ENCODE measurements around the gene DMAC2. TPM values are rescaled to one million over a fixed set of nuclear protein-coding genes. Genes with fewer than 3 reads are reported as not detected.

The DMAC2 gene
- polyA plus RNA-seq, 2 donors = 22.6 to 38.9 TPM

DNA sequence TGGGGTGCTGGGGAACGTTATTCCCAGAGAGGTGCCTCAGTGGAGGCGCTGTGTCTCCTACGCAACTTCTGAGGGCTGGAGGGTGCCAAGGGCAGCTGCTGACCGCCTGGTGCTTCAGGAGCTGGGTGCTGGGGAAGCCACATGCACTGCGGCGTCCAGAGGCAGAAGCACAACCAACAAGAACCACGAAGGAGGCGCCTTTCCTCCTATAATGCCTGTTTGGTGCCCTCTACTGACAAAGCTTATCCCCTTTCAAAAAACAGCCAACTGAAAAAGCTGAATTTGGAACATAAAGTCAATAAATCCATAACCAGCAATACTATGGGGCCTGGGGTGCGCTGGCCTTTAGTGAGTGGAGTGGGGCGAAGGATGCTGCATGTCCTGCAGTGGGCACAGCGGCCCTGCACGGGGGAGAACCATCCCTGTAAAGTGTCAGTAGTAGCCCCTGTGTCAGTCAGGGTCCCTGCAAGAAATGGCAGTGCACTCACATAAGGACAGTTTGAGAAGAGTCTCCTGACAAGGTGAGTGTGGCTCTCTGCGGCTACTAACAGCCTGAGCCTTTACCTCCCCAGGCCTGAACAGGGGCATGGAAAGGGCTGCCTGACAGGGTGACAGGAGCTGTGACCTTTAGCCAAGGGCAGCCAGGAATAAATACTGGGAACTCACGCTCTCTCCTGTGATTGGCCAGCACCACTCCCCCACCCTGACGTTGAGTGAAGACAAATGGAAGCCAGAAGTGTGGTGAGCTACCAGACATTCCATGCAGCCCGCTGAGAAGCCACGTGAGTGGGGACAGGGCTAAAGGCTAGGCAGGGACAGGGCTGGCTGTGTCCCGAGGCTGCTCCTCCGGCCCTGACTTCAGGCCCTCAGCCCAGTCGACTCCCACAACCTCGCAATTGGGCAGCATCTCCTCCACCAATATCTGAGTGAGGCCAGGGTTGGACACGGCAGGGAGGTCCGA is 8.0 kb downstream of the DMAC2 start:
- Histone ChIP-seq H3K4me1 (ENCODE audit: control insufficient read depth in 2 of 2, insufficient read depth in 2 of 2, low read length in 1 of 2) (peaks cover 2 to 4% of the 10 kb centered on the region in 2 donors), H3K9me3 (ENCODE audit: control insufficient read depth in 2 of 2, insufficient read depth in 1 of 2, low read depth in 1 of 2, low read length in 1 of 2) (no peaks in the 10 kb centered on the region), H3K36me3 (ENCODE audit: control insufficient read depth in 2 of 2, insufficient read depth in 2 of 2, low read length in 1 of 2) (peaks cover 8 to 23% of the 10 kb centered on the region in 2 donors), H3K4me3 (ENCODE audit: low read depth in 1 of 2, low read length in 2 of 2) (no peak overlapping the region), H3K27me3 (ENCODE audit: control insufficient read depth in 1 of 2, insufficient read depth in 2 of 2, low read length in 2 of 2) (no peaks in the 10 kb centered on the region), H3K27ac (ENCODE audit: low read depth in 2 of 2, low read length in 1 of 2) (no peak overlapping the region)
- 74% methylated on average over 23 of the region's 23 CpGs for WGBS, 2 donors

DNA sequence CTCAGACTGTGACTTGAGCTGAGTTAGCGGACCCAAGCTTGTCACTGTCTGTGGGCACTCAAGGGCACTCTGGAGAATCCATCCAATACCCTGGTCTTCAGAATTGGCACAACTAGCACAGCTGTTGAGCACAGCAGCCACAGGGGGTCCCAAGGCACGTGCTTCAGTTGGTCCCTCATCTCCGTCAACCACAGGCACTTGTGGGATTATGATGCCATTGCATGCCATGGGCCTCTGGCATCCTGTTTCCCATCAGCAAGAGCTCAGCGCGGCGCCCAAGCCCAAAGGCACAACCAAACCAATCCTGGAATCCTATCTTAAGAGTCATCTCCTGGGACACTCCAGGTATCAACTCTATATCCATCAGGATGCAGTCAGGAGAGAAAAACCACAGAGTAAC is 8.8 kb downstream of the DMAC2 start:
- no peak overlapping the region for H3K4me3 ChIP-seq (ENCODE audit: low read depth in 1 of 2, low read length in 2 of 2)
- no peaks in the 10 kb centered on the region for H3K27me3 ChIP-seq (ENCODE audit: control insufficient read depth in 1 of 2, insufficient read depth in 2 of 2, low read length in 2 of 2)
- no peak overlapping the region for H3K27ac ChIP-seq (ENCODE audit: low read depth in 2 of 2, low read length in 1 of 2)
- peaks cover 8 to 30% of the 10 kb centered on the region in 2 donors for H3K36me3 ChIP-seq (ENCODE audit: control insufficient read depth in 2 of 2, insufficient read depth in 2 of 2, low read length in 1 of 2)
- peaks cover 2 to 12% of the 10 kb centered on the region in 2 donors for H3K4me1 ChIP-seq (ENCODE audit: control insufficient read depth in 2 of 2, insufficient read depth in 2 of 2, low read length in 1 of 2)
- 78 to 79% methylated on average over 6 of the region's 6 CpGs for WGBS, 2 donors
- H3K9me3 ChIP-seq (ENCODE audit: control insufficient read depth in 2 of 2, insufficient read depth in 1 of 2, low read depth in 1 of 2, low read length in 1 of 2) = no peaks in the 10 kb centered on the region

DNA sequence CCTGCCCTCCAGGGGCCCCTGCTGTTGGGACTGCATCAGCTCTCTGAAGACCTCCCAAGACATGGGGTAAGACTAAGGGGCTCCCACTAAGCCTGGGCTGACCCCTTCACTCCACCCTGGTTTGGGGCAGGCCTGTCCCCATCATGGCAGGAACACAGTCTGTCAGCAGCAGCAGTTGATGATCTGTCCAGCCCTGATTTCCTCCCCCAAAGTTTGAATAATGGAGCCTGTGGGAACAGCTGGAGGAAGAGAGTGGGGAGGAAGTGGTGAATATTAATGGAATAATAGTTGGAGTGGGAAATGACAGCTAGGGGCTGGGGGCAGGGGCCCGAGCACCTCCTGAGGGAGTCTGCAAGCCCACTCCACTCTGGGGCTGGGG is 11.2 kb downstream of the DMAC2 start:
- Histone ChIP-seq H3K4me1 (ENCODE audit: control insufficient read depth in 2 of 2, insufficient read depth in 2 of 2, low read length in 1 of 2) (peaks cover 2 to 22% of the 10 kb centered on the region in 2 donors), H3K36me3 (ENCODE audit: control insufficient read depth in 2 of 2, insufficient read depth in 2 of 2, low read length in 1 of 2) (peaks cover 8 to 49% of the 10 kb centered on the region in 2 donors), H3K9me3 (ENCODE audit: control insufficient read depth in 2 of 2, insufficient read depth in 1 of 2, low read depth in 1 of 2, low read length in 1 of 2) (no peaks in the 10 kb centered on the region), H3K4me3 (ENCODE audit: low read depth in 1 of 2, low read length in 2 of 2) (peak overlapping the region; percentile 59 to 76), H3K27me3 (ENCODE audit: control insufficient read depth in 1 of 2, insufficient read depth in 2 of 2, low read length in 2 of 2) (no peaks in the 10 kb centered on the region), H3K27ac (ENCODE audit: low read depth in 2 of 2, low read length in 1 of 2) (peak overlapping the region; percentile 86 to 97)
- 64 to 69% methylated on average over 1 of the region's 1 CpG for WGBS, 2 donors

- WGBS, 2 donors = 6 to 12% methylated on average over 23 of the region's 23 CpGs
- peaks cover 2 to 23% of the 10 kb centered on the region in 2 donors for H3K4me1 ChIP-seq (ENCODE audit: control insufficient read depth in 2 of 2, insufficient read depth in 2 of 2, low read length in 1 of 2)
- H3K9me3 ChIP-seq (ENCODE audit: control insufficient read depth in 2 of 2, insufficient read depth in 1 of 2, low read depth in 1 of 2, low read length in 1 of 2) = no peaks in the 10 kb centered on the region
- peaks cover 12 to 49% of the 10 kb centered on the region in 2 donors for H3K36me3 ChIP-seq (ENCODE audit: control insufficient read depth in 2 of 2, insufficient read depth in 2 of 2, low read length in 1 of 2)
- H3K27me3 ChIP-seq (ENCODE audit: control insufficient read depth in 1 of 2, insufficient read depth in 2 of 2, low read length in 2 of 2) = no peaks in the 10 kb centered on the region
- H3K27ac ChIP-seq (ENCODE audit: low read depth in 2 of 2, low read length in 1 of 2) = peak overlapping the region; percentile 86 to 97
- peak overlapping the region; percentile 59 to 76 for H3K4me3 ChIP-seq (ENCODE audit: low read depth in 1 of 2, low read length in 2 of 2)
These were observed 11.8 kb downstream of the DMAC2 start for GRCh38 chr19:41427647-41428480.

DNA sequence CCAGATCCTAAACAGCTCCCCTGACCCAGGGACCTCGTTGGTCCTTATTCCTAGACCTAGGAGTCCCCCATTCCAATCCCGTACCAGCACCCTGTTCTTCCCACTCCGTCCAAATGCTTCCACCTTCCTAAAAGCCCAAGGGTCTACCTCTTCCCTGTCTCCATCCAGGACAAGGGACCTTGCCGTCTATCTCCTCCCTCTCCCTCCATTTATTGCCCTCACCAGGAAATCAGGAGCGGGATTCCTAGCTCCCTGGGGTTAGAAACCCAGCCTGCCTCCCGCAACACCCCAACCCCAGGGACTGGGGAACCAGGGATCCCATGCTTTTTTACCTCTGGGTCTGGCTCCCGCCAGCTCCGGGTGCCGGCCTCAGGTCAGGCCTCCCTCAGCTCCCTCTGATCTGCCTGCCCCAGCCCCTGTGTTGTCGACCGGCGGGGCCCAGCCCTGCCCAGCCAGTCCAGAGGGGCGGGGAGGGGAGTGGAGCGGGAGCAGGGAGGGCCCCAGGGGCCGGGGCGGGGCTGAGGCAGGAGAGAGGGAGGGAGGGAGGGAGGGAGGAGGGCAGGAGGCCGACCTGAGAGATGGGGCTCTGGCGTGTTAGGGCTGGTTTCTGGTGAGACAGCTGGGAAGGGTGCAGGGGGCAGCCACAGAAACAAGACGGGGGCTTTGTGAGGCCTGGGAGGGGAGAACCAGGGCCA is 12.6 kb downstream of the DMAC2 start, which contains the start of gene B3GNT8:
B3GNT8 (minus strand) TSS at position 423 of the 695 bp plus-strand sequence. CDS start 596 bp downstream, outside the sequence.
- Histone ChIP-seq H3K9me3 (ENCODE audit: control insufficient read depth in 2 of 2, insufficient read depth in 1 of 2, low read depth in 1 of 2, low read length in 1 of 2) (no peaks in the 10 kb centered on the region), H3K27me3 (ENCODE audit: control insufficient read depth in 1 of 2, insufficient read depth in 2 of 2, low read length in 2 of 2) (no peaks in the 10 kb centered on the region), H3K36me3 (ENCODE audit: control insufficient read depth in 2 of 2, insufficient read depth in 2 of 2, low read length in 1 of 2) (peaks cover 18 to 50% of the 10 kb centered on the region in 2 donors), H3K27ac (ENCODE audit: low read depth in 2 of 2, low read length in 1 of 2) (peak within 1 kb of the TSS; percentile 86 to 97), H3K4me3 (ENCODE audit: low read depth in 1 of 2, low read length in 2 of 2) (peak within 1 kb of the TSS; percentile 65 to 76), H3K4me1 (ENCODE audit: control insufficient read depth in 2 of 2, insufficient read depth in 2 of 2, low read length in 1 of 2) (peaks cover 2 to 24% of the 10 kb centered on the region in 2 donors)
- 10 to 14% methylated on average over 19 of the region's 19 CpGs for WGBS, 2 donors

DNA sequence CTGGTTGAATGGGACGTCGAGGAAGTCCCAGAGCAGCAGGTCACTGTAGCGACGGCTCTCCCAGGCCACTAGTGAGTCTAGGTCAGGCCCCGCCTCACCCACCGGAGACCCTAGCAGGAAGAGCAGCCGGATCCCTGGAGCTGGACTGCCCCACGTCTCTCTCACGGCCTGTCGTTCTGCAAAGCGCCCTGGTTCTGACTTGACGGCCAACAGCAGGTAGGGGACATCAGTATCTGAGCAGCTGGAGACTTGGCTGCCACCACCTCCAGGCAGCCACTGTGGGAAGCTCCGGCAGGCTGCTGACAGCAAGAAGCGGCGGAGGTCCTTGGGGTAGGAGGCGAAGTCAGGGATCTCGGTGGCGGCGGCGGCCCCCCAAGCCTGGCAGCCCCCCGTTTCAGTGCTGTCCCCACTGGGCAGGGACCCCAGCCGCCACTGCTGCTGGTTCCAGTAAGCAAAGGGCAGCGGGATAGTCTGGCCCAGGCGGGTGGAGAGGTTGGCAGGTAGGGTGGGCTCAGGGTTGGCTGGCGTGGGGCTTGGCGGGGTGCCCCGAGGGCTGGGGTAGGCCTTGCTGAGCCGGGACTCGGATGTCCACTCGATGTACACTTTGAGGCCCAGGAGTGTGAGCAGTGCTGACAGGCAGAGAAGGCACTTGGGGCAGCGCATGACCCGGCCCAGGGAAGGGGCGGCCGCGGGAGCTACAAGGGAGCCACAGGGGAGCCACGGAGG is 13.4 kb downstream of the DMAC2 start:
- peak overlapping the region; percentile 86 to 92 for H3K27ac ChIP-seq (ENCODE audit: low read depth in 2 of 2, low read length in 1 of 2)
- peak overlapping the region; percentile 65 to 76 for H3K4me3 ChIP-seq (ENCODE audit: low read depth in 1 of 2, low read length in 2 of 2)
- H3K36me3 ChIP-seq (ENCODE audit: control insufficient read depth in 2 of 2, insufficient read depth in 2 of 2, low read length in 1 of 2) = peaks cover 11 to 49% of the 10 kb centered on the region in 2 donors
- WGBS, 2 donors = 59 to 69% methylated on average over 36 of the region's 36 CpGs
- H3K27me3 ChIP-seq (ENCODE audit: control insufficient read depth in 1 of 2, insufficient read depth in 2 of 2, low read length in 2 of 2) = no peaks in the 10 kb centered on the region
- H3K9me3 ChIP-seq (ENCODE audit: control insufficient read depth in 2 of 2, insufficient read depth in 1 of 2, low read depth in 1 of 2, low read length in 1 of 2) = peaks cover 0 to 2% of the 10 kb centered on the region in 2 donors
- H3K4me1 ChIP-seq (ENCODE audit: control insufficient read depth in 2 of 2, insufficient read depth in 2 of 2, low read length in 1 of 2) = peaks cover 2 to 29% of the 10 kb centered on the region in 2 donors

- 78 to 89% methylated on average over 28 of the region's 28 CpGs for WGBS, 2 donors
- Histone ChIP-seq H3K4me3 (ENCODE audit: low read depth in 1 of 2, low read length in 2 of 2) (peak overlapping the region; percentile 65 to 76), H3K36me3 (ENCODE audit: control insufficient read depth in 2 of 2, insufficient read depth in 2 of 2, low read length in 1 of 2) (peaks cover 11 to 51% of the 10 kb centered on the region in 2 donors), H3K27ac (ENCODE audit: low read depth in 2 of 2, low read length in 1 of 2) (peak overlapping the region in 1 of 2 donors; percentile 92), H3K9me3 (ENCODE audit: control insufficient read depth in 2 of 2, insufficient read depth in 1 of 2, low read depth in 1 of 2, low read length in 1 of 2) (peaks cover 0 to 2% of the 10 kb centered on the region in 2 donors), H3K4me1 (ENCODE audit: control insufficient read depth in 2 of 2, insufficient read depth in 2 of 2, low read length in 1 of 2) (peaks cover 2 to 31% of the 10 kb centered on the region in 2 donors), H3K27me3 (ENCODE audit: control insufficient read depth in 1 of 2, insufficient read depth in 2 of 2, low read length in 2 of 2) (no peaks in the 10 kb centered on the region)
These were observed 14.3 kb downstream of the DMAC2 start for GRCh38 chr19:41425174-41426115.
